IPS-18c (cell line): Measurements from ENCODE around the gene GTF3C1.

Experiments used
- H3K4me3 ChIP-seq: 2 replicates; pipeline ENCODE4 v1.7.0; 2013; ENCODE audit warnings: low read depth, mild to moderate bottlenecking, low read length, moderate library complexity; ENCODE audit not compliant: insufficient read depth
- H3K9me3 ChIP-seq: one replicate; pipeline ENCODE4 v1.6.1; 2013; ENCODE audit warnings: mild to moderate bottlenecking, low read length, moderate library complexity; ENCODE audit not compliant: control insufficient read depth, insufficient read depth

GTF3C1 gene

GRCh38 chr16:27538528-27538927, 11.2 kb downstream of the GTF3C1 start:
- Histone ChIP-seq H3K4me3 (no peak overlapping the region), H3K9me3 (no peaks in the 10 kb centered on the region)

GRCh38 chr16:27534256-27534655, 15.5 kb downstream of the GTF3C1 start:
- H3K4me3 ChIP-seq: no peak overlapping the region
- no peaks in the 10 kb centered on the region for H3K9me3 ChIP-seq

GRCh38 chr16:27531826-27532800, 17.6 kb downstream of the GTF3C1 start:
- Histone ChIP-seq H3K4me3 (no peak overlapping the region), H3K9me3 (no peaks in the 10 kb centered on the region)

GRCh38 chr16:27531186-27531585, 18.5 kb downstream of the GTF3C1 start:
- Histone ChIP-seq H3K4me3 (no peak overlapping the region), H3K9me3 (no peaks in the 10 kb centered on the region)

GRCh38 chr16:27529962-27530361, 19.8 kb downstream of the GTF3C1 start:
- H3K4me3 ChIP-seq: no peak overlapping the region
- no peaks in the 10 kb centered on the region for H3K9me3 ChIP-seq

GRCh38 chr16:27528294-27528693, 21.4 kb downstream of the GTF3C1 start:
- Histone ChIP-seq H3K4me3 (no peak overlapping the region), H3K9me3 (no peaks in the 10 kb centered on the region)

GRCh38 chr16:27526180-27526579, 23.5 kb downstream of the GTF3C1 start:
- H3K4me3 ChIP-seq: no peak overlapping the region
- no peaks in the 10 kb centered on the region for H3K9me3 ChIP-seq

GRCh38 chr16:27522173-27522707, 27.5 kb downstream of the GTF3C1 start:
- Histone ChIP-seq H3K4me3 (no peak overlapping the region), H3K9me3 (peaks cover 2% of the 10 kb centered on the region)

GRCh38 chr16:27520982-27521673, 28.6 kb downstream of the GTF3C1 start:
- peaks cover 2% of the 10 kb centered on the region for H3K9me3 ChIP-seq
- no peak overlapping the region for H3K4me3 ChIP-seq

- Histone ChIP-seq H3K9me3 (peaks cover 4% of the 10 kb centered on the region), H3K4me3 (no peak overlapping the region)
Observed at GRCh38 chr16:27518226-27518625, 31.5 kb downstream of the GTF3C1 start.

- Histone ChIP-seq H3K4me3 (no peak overlapping the region), H3K9me3 (peaks cover 4% of the 10 kb centered on the region)
Observed at GRCh38 chr16:27517664-27518063, 32.0 kb downstream of the GTF3C1 start.

- peaks cover 4% of the 10 kb centered on the region for H3K9me3 ChIP-seq
- H3K4me3 ChIP-seq: no peak overlapping the region
Observed at GRCh38 chr16:27516365-27516764, 33.3 kb downstream of the GTF3C1 start.

GRCh38 chr16:27515874-27516353, 33.8 kb downstream of the GTF3C1 start:
- H3K9me3 ChIP-seq: peaks cover 4% of the 10 kb centered on the region
- H3K4me3 ChIP-seq: no peak overlapping the region

GRCh38 chr16:27514806-27515205, 34.9 kb downstream of the GTF3C1 start:
- Histone ChIP-seq H3K4me3 (no peak overlapping the region), H3K9me3 (peaks cover 4% of the 10 kb centered on the region)

GRCh38 chr16:27511657-27512448, 37.9 kb downstream of the GTF3C1 start:
- peaks cover 2% of the 10 kb centered on the region for H3K9me3 ChIP-seq
- H3K4me3 ChIP-seq: no peak overlapping the region

GRCh38 chr16:27508476-27508875, 41.2 kb downstream of the GTF3C1 start:
- Histone ChIP-seq H3K9me3 (no peaks in the 10 kb centered on the region), H3K4me3 (no peak overlapping the region)

- Histone ChIP-seq H3K9me3 (no peaks in the 10 kb centered on the region), H3K4me3 (no peak overlapping the region)
Observed at GRCh38 chr16:27506771-27507170, 42.9 kb downstream of the GTF3C1 start.
